GM23248 (cell line): ENCODE measurements around the gene UAP1L1. TPM values are rescaled to one million over a fixed set of nuclear protein-coding genes. Genes with fewer than 3 reads are reported as not detected.

Experiments
- DNase-seq: peaks from one replicate; pipeline ENCODE4 v3.0.0-alpha.2; 2015
- H2AFZ ChIP-seq: fragments of 200-600 bp; sonication (generic); 2 replicates; pipeline ENCODE4 v1.6.1; 2016; ENCODE audit warnings: antibody characterized with exemption
- H3F3A ChIP-seq: fragments of 200-600 bp; sonication (generic); 2 replicates; pipeline ENCODE4 v1.6.1; 2016; ENCODE audit warnings: mild to moderate bottlenecking, antibody characterized with exemption, mixed run types; ENCODE audit not compliant: insufficient read depth
- H3K27ac ChIP-seq: fragments of 200-600 bp; sonication (generic); 2 replicates; pipeline ENCODE4 v1.5.1; 2016; ENCODE audit warnings: mild to moderate bottlenecking
- H3K27me3 ChIP-seq: fragments of 200-600 bp; sonication (generic); replicated peaks from 2 replicates; pipeline ENCODE4 v1.6.1; 2016; ENCODE audit warnings: mild to moderate bottlenecking; ENCODE audit not compliant: insufficient read depth
- H3K36me3 ChIP-seq: fragments of 200-600 bp; sonication (generic); 2 replicates; pipeline ENCODE4 v1.6.1; 2016; ENCODE audit warnings: low read depth, mild to moderate bottlenecking
- H3K4me1 ChIP-seq: fragments of 200-600 bp; sonication (generic); 2 replicates; pipeline ENCODE4 v1.6.1; 2016; ENCODE audit warnings: mild to moderate bottlenecking; ENCODE audit not compliant: insufficient read depth
- H3K4me2 ChIP-seq: fragments of 200-600 bp; sonication (generic); one replicate; pipeline ENCODE4 v1.6.1; 2016; ENCODE audit warnings: mild to moderate bottlenecking; ENCODE audit not compliant: unreplicated experiment
- H3K4me3 ChIP-seq: fragments of 200-600 bp; sonication (generic); 2 replicates; pipeline ENCODE4 v1.5.1; 2016; ENCODE audit warnings: mild to moderate bottlenecking
- H3K79me2 ChIP-seq: fragments of 200-600 bp; sonication (generic); 2 replicates; pipeline ENCODE4 v1.6.1; 2016; ENCODE audit warnings: mild to moderate bottlenecking; ENCODE audit not compliant: insufficient read depth
- H3K9ac ChIP-seq: fragments of 200-600 bp; sonication (generic); 2 replicates; pipeline ENCODE4 v1.6.1; 2016; ENCODE audit warnings: mild to moderate bottlenecking
- H3K9me2 ChIP-seq: fragments of 200-600 bp; sonication (generic); 2 replicates; pipeline ENCODE4 v1.6.1; 2016; ENCODE audit warnings: mixed run types, mild to moderate bottlenecking, moderate library complexity; ENCODE audit not compliant: insufficient read depth
- H3K9me3 ChIP-seq: fragments of 200-600 bp; sonication (generic); one replicate; pipeline ENCODE4 v1.6.1; 2017; ENCODE audit warnings: low read depth
- H4K20me1 ChIP-seq: fragments of 200-600 bp; sonication (generic); 2 replicates; pipeline ENCODE4 v1.6.0; 2016; ENCODE audit not compliant: insufficient read depth
- EZH2 ChIP-seq: fragments of 200-600 bp; sonication (generic); IDR thresholded peaks from 2 replicates; pipeline ENCODE4 v1.6.1; 2018; ENCODE audit warnings: antibody characterized with exemption, mild to moderate bottlenecking; ENCODE audit not compliant: insufficient read depth, poor library complexity, severe bottlenecking
- EZH2phosphoT487 ChIP-seq: fragments of 200-600 bp; sonication (generic); IDR thresholded peaks from 2 replicates; pipeline ENCODE4 v1.6.1; 2018; ENCODE audit warnings: antibody characterized with exemption, moderate library complexity, mild to moderate bottlenecking, low read depth; ENCODE audit not compliant: insufficient read depth
- WGBS, 2 experiments: methylation state at CpG; one replicate each; pipeline ENCODE4 v1.1.6; 2015 to 2017; ENCODE audit warnings: low lambda C conversion rate in 2 of 2, low coverage in 1 of 2; ENCODE audit errors: missing lambda C conversion rate in 2 of 2; 5-methylcytosine and 5-hydroxymethylcytosine counted together
- in situ Hi-C: fragments of 300-500 bp; cut with MboI; formaldehyde crosslinking; loops from 2 replicates; pipeline ENCODE4 v1.15.0; 2020
- polyA plus RNA-seq: library from polyadenylated mRNA; unstranded; fragments of >200 nt; fragmentation: Nextera tagmentation; extraction: Ambion mirVana; gene quantifications from 2 replicates; pipeline ENCODE4 v1.2.1, GENCODE V29; 2016
- total RNA-seq: library from RNA; depleted of rRNA; stranded (reverse); fragments of >200 nt; shearing (Covaris generic); gene quantifications from 2 replicates; pipeline ENCODE4 v1.2.3, GENCODE V29; 2014

The UAP1L1 gene
- total and polyA plus RNA-seq, 2 experiments from 2014 or later = 4.3 to 5.7 TPM

- Histone ChIP-seq H3K9me3 (no peaks in the 10 kb centered on the region), H3K27ac (no peak overlapping the region), H3K36me3 (no peaks in the 10 kb centered on the region), H3K4me2 (no peak overlapping the region), H3K4me1 (peaks cover 8% of the 10 kb centered on the region; the same call in 1 of the 2 replicates), H3K27me3 (no peaks in the 10 kb centered on the region), H3K4me3 (no peak overlapping the region), H3K79me2 (peaks cover 25% of the 10 kb centered on the region), H3K9me2 (no peaks in the 10 kb centered on the region), H3F3A (no peaks in the 10 kb centered on the region), H3K9ac (no peak overlapping the region), H2AFZ (no peak overlapping the region), H4K20me1 (no peaks in the 10 kb centered on the region; the same call in 1 of the 2 replicates)
- no peak for DNase-seq
- WGBS, 2 experiments = 90 to 92% methylated on average over 15 to 23 of the region's 23 CpGs
- in situ Hi-C loops = no loop called here
- no peak for TF ChIP-seq EZH2phosphoT487
Observed at GRCh38 chr9:137040568-137040967, 36.7 kb upstream of the UAP1L1 start.

- no peaks in the 10 kb centered on the region for H3F3A ChIP-seq
- H4K20me1 ChIP-seq = no peaks in the 10 kb centered on the region; the same call in 1 of the 2 replicates
- 72 to 75% methylated on average over 16 of the region's 16 CpGs for WGBS, 2 experiments
- no peak for DNase-seq
- peaks cover 25% of the 10 kb centered on the region for H3K79me2 ChIP-seq
- H3K36me3 ChIP-seq = no peaks in the 10 kb centered on the region
- no peak overlapping the region for H3K9ac ChIP-seq
- no peaks in the 10 kb centered on the region for H3K9me3 ChIP-seq
- H3K4me2 ChIP-seq = no peak overlapping the region
- H3K27me3 ChIP-seq = no peaks in the 10 kb centered on the region
- no peaks in the 10 kb centered on the region for H3K9me2 ChIP-seq
- no peak for TF ChIP-seq EZH2
- TF ChIP-seq EZH2phosphoT487 = no peak
- H3K4me3 ChIP-seq = no peak overlapping the region
- H3K27ac ChIP-seq = no peak overlapping the region
- peaks cover 8% of the 10 kb centered on the region; the same call in 1 of the 2 replicates for H3K4me1 ChIP-seq
- in situ Hi-C loops = no loop called here
- H2AFZ ChIP-seq = no peak overlapping the region
Observed at GRCh38 chr9:137041124-137041523, 36.2 kb upstream of the UAP1L1 start.

GRCh38 chr9:137042751-137043727 lies 34.3 kb upstream of the UAP1L1 start:
- no peak overlapping the region for H3K4me2 ChIP-seq
- TF ChIP-seq EZH2phosphoT487 (no peak), EZH2 (no peak)
- H3K4me1 ChIP-seq = peaks cover 8% of the 10 kb centered on the region; the same call in 1 of the 2 replicates
- H3K9ac ChIP-seq = no peak overlapping the region
- H3K9me2 ChIP-seq = no peaks in the 10 kb centered on the region
- in situ Hi-C loops = no loop called here
- H4K20me1 ChIP-seq = no peaks in the 10 kb centered on the region; the same call in 1 of the 2 replicates
- H3K27me3 ChIP-seq = no peaks in the 10 kb centered on the region
- H3K27ac ChIP-seq = no peak overlapping the region
- no peak for DNase-seq
- no peaks in the 10 kb centered on the region for H3F3A ChIP-seq
- no peaks in the 10 kb centered on the region for H3K9me3 ChIP-seq
- no peak overlapping the region for H3K4me3 ChIP-seq
- H2AFZ ChIP-seq = no peak overlapping the region
- H3K36me3 ChIP-seq = no peaks in the 10 kb centered on the region
- H3K79me2 ChIP-seq = peaks cover 25% of the 10 kb centered on the region
- WGBS, 2 experiments = 86 to 92% methylated on average over 22 to 35 of the region's 36 CpGs

- TF ChIP-seq EZH2 (no peak), EZH2phosphoT487 (no peak)
- WGBS, 2 experiments = 82 to 85% methylated on average over 12 of the region's 12 CpGs
- in situ Hi-C loops = no loop called here
- H3K9ac ChIP-seq = peak overlapping the region; percentile 70; the same call in 1 of the 2 replicates
- H3K27ac ChIP-seq = no peak overlapping the region
- peaks cover 2% of the 10 kb centered on the region; the same call in 1 of the 2 replicates for H3K27me3 ChIP-seq
- H3K36me3 ChIP-seq = no peaks in the 10 kb centered on the region
- no peaks in the 10 kb centered on the region; the same call in 1 of the 2 replicates for H4K20me1 ChIP-seq
- H3K4me1 ChIP-seq = peaks cover 8% of the 10 kb centered on the region; the same call in 1 of the 2 replicates
- H3K9me3 ChIP-seq = no peaks in the 10 kb centered on the region
- no peaks in the 10 kb centered on the region for H3K9me2 ChIP-seq
- H3K4me2 ChIP-seq = peak overlapping the region; percentile 89
- no peak overlapping the region for H2AFZ ChIP-seq
- no peak for DNase-seq
- no peaks in the 10 kb centered on the region for H3F3A ChIP-seq
- H3K79me2 ChIP-seq = peaks cover 25% of the 10 kb centered on the region
- no peak overlapping the region; the same call in 1 of the 2 replicates for H3K4me3 ChIP-seq
Observed at GRCh38 chr9:137044037-137044436, 33.3 kb upstream of the UAP1L1 start.
